Liver (tissue), 9 donors: Measurements from ENCODE around the gene DEGS2. TPM values are rescaled to one million over a fixed set of nuclear protein-coding genes. Genes with fewer than 3 reads are reported as not detected.

Experiments
- DNase-seq: peaks from one replicate; pipeline ENCODE4 v3.0.0-alpha.2; 2017; ENCODE audit warnings: low spot score
- H3K27ac ChIP-seq, 2 donors: one replicate each; pipeline ENCODE4 v1.7.0; 2013; ENCODE audit warnings: inconsistent platforms in 2 of 2, low read length in 2 of 2, control low read depth in 1 of 2, low read depth in 1 of 2, mild to moderate bottlenecking in 1 of 2
- H3K27me3 ChIP-seq, 4 donors: one replicate each; pipeline versions ENCODE4 v1.6.1 to v1.7.0; 2013; ENCODE audit warnings: low read length in 3 of 4, inconsistent platforms in 1 of 4, mild to moderate bottlenecking in 1 of 4, moderate library complexity in 1 of 4; ENCODE audit not compliant: control insufficient read depth in 4 of 4, insufficient read depth in 4 of 4
- H3K36me3 ChIP-seq, 4 donors: one replicate each; pipeline versions ENCODE4 v1.6.1 to v1.7.0; 2013; ENCODE audit warnings: low read length in 3 of 4, mild to moderate bottlenecking in 3 of 4, low read depth in 1 of 4, moderate library complexity in 1 of 4; ENCODE audit not compliant: control insufficient read depth in 4 of 4, insufficient read depth in 3 of 4
- H3K4me1 ChIP-seq, 4 donors: one replicate each; pipeline versions ENCODE4 v1.6.1 to v1.7.0; 2013; ENCODE audit warnings: low read length in 3 of 4, mild to moderate bottlenecking in 3 of 4, moderate library complexity in 1 of 4; ENCODE audit not compliant: control insufficient read depth in 4 of 4, insufficient read depth in 4 of 4
- H3K4me3 ChIP-seq, 3 donors: one replicate each; pipeline versions ENCODE4 v1.6.1 to v1.7.0; 2013; ENCODE audit warnings: low read length in 3 of 3, control low read depth in 1 of 3, low read depth in 1 of 3, mild to moderate bottlenecking in 1 of 3
- H3K9ac ChIP-seq, 2 donors: one replicate each; pipeline ENCODE4 v1.7.0; 2013; ENCODE audit warnings: low read length in 2 of 2, mild to moderate bottlenecking in 2 of 2, moderate library complexity in 2 of 2, control low read depth in 1 of 2, low read depth in 1 of 2
- H3K9me3 ChIP-seq, 4 donors: one replicate each; pipeline versions ENCODE4 v1.6.1 to v1.7.0; 2013; ENCODE audit warnings: low read length in 3 of 4; ENCODE audit not compliant: control insufficient read depth in 4 of 4
- EGR1 ChIP-seq, 2 donors: IDR thresholded peaks; 2 replicates each; pipeline ENCODE4 v1.6.1; 2016 to 2018; ENCODE audit warnings: antibody characterized with exemption in 2 of 2, low read depth in 2 of 2
- FOXA1 ChIP-seq: IDR thresholded peaks from 2 replicates; pipeline ENCODE4 v1.6.1; 2016; ENCODE audit warnings: antibody characterized with exemption
- FOXA2 ChIP-seq: IDR thresholded peaks from 2 replicates; pipeline ENCODE4 v1.6.1; 2016; ENCODE audit warnings: antibody characterized with exemption
- GABPA ChIP-seq, 2 donors: IDR thresholded peaks in 1 of 2; conservative IDR thresholded peaks in 1 of 2; 2 replicates each; pipeline ENCODE4 v1.6.1; 2016; ENCODE audit warnings: antibody characterized with exemption in 2 of 2, mild to moderate bottlenecking in 1 of 2, moderate library complexity in 1 of 2
- HNF4A ChIP-seq, 2 donors: conservative IDR thresholded peaks; 2 replicates each; pipeline ENCODE4 v1.6.1; 2016; ENCODE audit warnings: antibody characterized with exemption in 2 of 2, mild to moderate bottlenecking in 2 of 2
- HNF4G ChIP-seq: IDR thresholded peaks from 2 replicates; pipeline ENCODE4 v1.6.1; 2016; ENCODE audit warnings: antibody characterized with exemption
- JUND ChIP-seq, 2 donors: IDR thresholded peaks; 2 replicates each; pipeline ENCODE4 v1.6.1; 2016; ENCODE audit warnings: antibody characterized with exemption in 2 of 2
- NR2F2 ChIP-seq: IDR thresholded peaks from 2 replicates; pipeline ENCODE4 v1.6.1; 2016; ENCODE audit warnings: antibody characterized with exemption
- RAD21 ChIP-seq, 2 donors: IDR thresholded peaks; 2 replicates each; pipeline ENCODE4 v1.6.1; 2016; ENCODE audit warnings: antibody characterized with exemption in 2 of 2, mild to moderate bottlenecking in 2 of 2
- RXRA ChIP-seq, 2 donors: IDR thresholded peaks; 2 replicates each; pipeline ENCODE4 v1.6.1; 2017 to 2018; ENCODE audit warnings: antibody characterized with exemption in 2 of 2, mild to moderate bottlenecking in 1 of 2
- SP1 ChIP-seq: IDR thresholded peaks from 2 replicates; pipeline ENCODE4 v1.6.1; 2018; ENCODE audit warnings: antibody characterized with exemption, mild to moderate bottlenecking
- TAF1 ChIP-seq: conservative IDR thresholded peaks from 2 replicates; pipeline ENCODE4 v1.6.1; 2016; ENCODE audit warnings: antibody characterized with exemption, mild to moderate bottlenecking
- YY1 ChIP-seq: IDR thresholded peaks from 2 replicates; pipeline ENCODE4 v1.6.1; 2016; ENCODE audit warnings: antibody characterized with exemption, mild to moderate bottlenecking
- WGBS: extraction: QIAGEN DNeasy Blood & Tissue Kit; methylation state at CpG from one replicate; pipeline ENCODE4 v1.1.7; 2013; 5-methylcytosine and 5-hydroxymethylcytosine counted together
- polyA plus RNA-seq, 2 donors: library from polyadenylated mRNA; stranded (reverse) in 1 of 2; unstranded in 1 of 2; fragments of 200-250 nt in 1 of 2; fragments of >200 nt in 1 of 2; fragmentation: Nextera tagmentation in 1 of 2; extraction: Ambion mirVana in 1 of 2; gene quantifications; one replicate each; pipeline versions ENCODE4 v1.2.1 to v1.2.3, GENCODE V29; 2013 to 2015
- total RNA-seq, 2 donors: library from RNA; depleted of rRNA; stranded (reverse); fragments of >200 nt; gene quantifications; one replicate each; pipeline ENCODE4 v1.2.3, GENCODE V29; 2014
- TF ChIP-seq, protein P1 (sequence below): IDR thresholded peaks from 2 replicates; pipeline ENCODE4 v1.6.1; 2016; ENCODE audit warnings: antibody characterized with exemption
- TF ChIP-seq, protein P2 (sequence below): IDR thresholded peaks from 2 replicates; pipeline ENCODE4 v1.6.1; 2016; ENCODE audit warnings: antibody characterized with exemption
- TF ChIP-seq, protein P3 (sequence below): IDR thresholded peaks from 2 replicates; pipeline ENCODE4 v1.6.1; 2016; ENCODE audit warnings: antibody characterized with exemption, mild to moderate bottlenecking
- TF ChIP-seq, protein P4 (sequence below): fragments of 150-350 bp; IDR thresholded peaks from 2 replicates; pipeline ENCODE4 v1.5.1; 2017; ENCODE audit warnings: improper control_type of control experiment, low read depth, low read length; ENCODE audit not compliant: missing input control
- TF ChIP-seq, protein P5 (sequence below): IDR thresholded peaks from 2 replicates; pipeline ENCODE4 v1.6.1; 2016; ENCODE audit warnings: antibody characterized with exemption
- donor health status: healthy.
- donor health status: healthy.
- donor health status: healthy.
- donor health status: healthy.
- donor health status: healthy.

DEGS2 gene
- total and polyA plus RNA-seq, 4 donors: 0.13 to 0.42 (median 0.27) TPM

DNA sequence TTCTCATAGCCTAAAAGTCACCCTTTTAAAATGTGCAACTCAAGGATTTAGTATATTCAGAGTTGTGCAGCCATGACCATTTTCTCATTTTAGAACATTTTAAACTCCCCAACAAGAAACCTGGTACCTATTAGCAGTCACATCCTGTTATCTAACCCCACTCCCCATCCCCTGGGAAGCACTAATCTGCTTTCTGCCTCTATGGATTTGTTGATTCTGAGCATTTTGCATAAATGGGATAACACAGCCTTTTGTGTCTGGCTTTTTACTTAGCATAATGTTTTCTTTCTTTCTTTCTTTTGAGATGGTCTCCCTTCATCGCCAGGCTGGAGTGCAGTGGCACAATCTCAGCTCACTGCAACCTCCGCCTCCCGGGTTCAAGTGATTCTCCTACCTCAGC is 40.9 kb upstream of the DEGS2 start (continued):
- TF ChIP-seq, protein P1, sequence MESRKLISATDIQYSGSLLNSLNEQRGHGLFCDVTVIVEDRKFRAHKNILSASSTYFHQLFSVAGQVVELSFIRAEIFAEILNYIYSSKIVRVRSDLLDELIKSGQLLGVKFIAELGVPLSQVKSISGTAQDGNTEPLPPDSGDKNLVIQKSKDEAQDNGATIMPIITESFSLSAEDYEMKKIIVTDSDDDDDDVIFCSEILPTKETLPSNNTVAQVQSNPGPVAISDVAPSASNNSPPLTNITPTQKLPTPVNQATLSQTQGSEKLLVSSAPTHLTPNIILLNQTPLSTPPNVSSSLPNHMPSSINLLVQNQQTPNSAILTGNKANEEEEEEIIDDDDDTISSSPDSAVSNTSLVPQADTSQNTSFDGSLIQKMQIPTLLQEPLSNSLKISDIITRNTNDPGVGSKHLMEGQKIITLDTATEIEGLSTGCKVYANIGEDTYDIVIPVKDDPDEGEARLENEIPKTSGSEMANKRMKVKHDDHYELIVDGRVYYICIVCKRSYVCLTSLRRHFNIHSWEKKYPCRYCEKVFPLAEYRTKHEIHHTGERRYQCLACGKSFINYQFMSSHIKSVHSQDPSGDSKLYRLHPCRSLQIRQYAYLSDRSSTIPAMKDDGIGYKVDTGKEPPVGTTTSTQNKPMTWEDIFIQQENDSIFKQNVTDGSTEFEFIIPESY: no peak
- TF ChIP-seq EGR1 (IDR thresholded peaks at IDR 0.05; ENCODE audit: low read depth in 2 of 2) (no peak), FOXA2 (no peak)

DNA sequence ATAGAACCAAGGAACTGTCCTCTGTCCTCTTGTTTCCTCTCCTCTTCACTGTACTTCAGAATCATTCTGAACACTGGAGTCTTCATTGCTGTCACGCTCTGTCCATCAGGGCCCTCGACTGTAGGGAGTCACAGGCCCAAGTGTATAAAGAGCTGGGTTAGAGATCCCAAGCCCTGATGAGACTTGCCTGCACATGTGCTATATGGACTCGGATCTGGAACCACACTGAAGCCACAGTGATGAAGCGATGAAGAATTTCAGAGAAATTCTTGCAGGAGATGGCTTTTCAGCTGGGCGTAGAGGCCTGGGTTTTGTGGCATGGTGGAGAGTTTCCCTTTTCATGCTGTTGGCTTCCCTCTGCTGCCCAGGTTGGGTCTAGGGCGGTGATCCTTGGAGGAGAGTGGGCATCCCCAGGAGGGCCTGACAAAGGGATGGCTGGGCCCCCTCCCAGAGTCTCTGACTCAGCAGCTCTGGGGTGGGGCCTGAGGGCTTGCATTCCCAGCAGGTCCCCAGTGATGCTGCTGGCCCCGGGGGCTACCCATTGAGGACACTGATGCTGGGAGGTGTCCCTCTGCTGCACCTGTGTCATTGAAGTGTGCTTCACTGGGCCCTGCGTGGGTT is 39.9 kb upstream of the DEGS2 start:
- no peak for DNase-seq
- Histone ChIP-seq H3K4me1 (peaks cover 0 to 6% (median 2%) of the 10 kb centered on the region in 4 donors), H3K4me3 (no peak overlapping the region), H3K9ac (no peak overlapping the region), H3K36me3 (no peaks in the 10 kb centered on the region), H3K27me3 (no peaks in the 10 kb centered on the region), H3K27ac (no peak overlapping the region), H3K9me3 (no peaks in the 10 kb centered on the region)
- 95% methylated on average over 8 of the region's 8 CpGs for WGBS
- TF ChIP-seq SP1: no peak
- no peak for TF ChIP-seq HNF4G
- TF ChIP-seq NR2F2: no peak
- no peak for TF ChIP-seq RXRA (IDR thresholded peaks at IDR 0.05)
- TF ChIP-seq, protein P2, sequence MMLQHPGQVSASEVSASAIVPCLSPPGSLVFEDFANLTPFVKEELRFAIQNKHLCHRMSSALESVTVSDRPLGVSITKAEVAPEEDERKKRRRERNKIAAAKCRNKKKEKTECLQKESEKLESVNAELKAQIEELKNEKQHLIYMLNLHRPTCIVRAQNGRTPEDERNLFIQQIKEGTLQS: no peak
- no peak for TF ChIP-seq EGR1 (IDR thresholded peaks at IDR 0.05; ENCODE audit: low read depth in 2 of 2)
- TF ChIP-seq JUND (IDR thresholded peaks at IDR 0.05): no peak
- TF ChIP-seq, protein P3, sequence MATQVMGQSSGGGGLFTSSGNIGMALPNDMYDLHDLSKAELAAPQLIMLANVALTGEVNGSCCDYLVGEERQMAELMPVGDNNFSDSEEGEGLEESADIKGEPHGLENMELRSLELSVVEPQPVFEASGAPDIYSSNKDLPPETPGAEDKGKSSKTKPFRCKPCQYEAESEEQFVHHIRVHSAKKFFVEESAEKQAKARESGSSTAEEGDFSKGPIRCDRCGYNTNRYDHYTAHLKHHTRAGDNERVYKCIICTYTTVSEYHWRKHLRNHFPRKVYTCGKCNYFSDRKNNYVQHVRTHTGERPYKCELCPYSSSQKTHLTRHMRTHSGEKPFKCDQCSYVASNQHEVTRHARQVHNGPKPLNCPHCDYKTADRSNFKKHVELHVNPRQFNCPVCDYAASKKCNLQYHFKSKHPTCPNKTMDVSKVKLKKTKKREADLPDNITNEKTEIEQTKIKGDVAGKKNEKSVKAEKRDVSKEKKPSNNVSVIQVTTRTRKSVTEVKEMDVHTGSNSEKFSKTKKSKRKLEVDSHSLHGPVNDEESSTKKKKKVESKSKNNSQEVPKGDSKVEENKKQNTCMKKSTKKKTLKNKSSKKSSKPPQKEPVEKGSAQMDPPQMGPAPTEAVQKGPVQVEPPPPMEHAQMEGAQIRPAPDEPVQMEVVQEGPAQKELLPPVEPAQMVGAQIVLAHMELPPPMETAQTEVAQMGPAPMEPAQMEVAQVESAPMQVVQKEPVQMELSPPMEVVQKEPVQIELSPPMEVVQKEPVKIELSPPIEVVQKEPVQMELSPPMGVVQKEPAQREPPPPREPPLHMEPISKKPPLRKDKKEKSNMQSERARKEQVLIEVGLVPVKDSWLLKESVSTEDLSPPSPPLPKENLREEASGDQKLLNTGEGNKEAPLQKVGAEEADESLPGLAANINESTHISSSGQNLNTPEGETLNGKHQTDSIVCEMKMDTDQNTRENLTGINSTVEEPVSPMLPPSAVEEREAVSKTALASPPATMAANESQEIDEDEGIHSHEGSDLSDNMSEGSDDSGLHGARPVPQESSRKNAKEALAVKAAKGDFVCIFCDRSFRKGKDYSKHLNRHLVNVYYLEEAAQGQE: no peak
- TF ChIP-seq FOXA1: no peak
- TF ChIP-seq, protein P1: no peak
- TF ChIP-seq HNF4A (conservative IDR thresholded peaks at IDR 0.05): no peak
- TF ChIP-seq TAF1: no peak
- no peak for TF ChIP-seq FOXA2
- TF ChIP-seq, protein P4, sequence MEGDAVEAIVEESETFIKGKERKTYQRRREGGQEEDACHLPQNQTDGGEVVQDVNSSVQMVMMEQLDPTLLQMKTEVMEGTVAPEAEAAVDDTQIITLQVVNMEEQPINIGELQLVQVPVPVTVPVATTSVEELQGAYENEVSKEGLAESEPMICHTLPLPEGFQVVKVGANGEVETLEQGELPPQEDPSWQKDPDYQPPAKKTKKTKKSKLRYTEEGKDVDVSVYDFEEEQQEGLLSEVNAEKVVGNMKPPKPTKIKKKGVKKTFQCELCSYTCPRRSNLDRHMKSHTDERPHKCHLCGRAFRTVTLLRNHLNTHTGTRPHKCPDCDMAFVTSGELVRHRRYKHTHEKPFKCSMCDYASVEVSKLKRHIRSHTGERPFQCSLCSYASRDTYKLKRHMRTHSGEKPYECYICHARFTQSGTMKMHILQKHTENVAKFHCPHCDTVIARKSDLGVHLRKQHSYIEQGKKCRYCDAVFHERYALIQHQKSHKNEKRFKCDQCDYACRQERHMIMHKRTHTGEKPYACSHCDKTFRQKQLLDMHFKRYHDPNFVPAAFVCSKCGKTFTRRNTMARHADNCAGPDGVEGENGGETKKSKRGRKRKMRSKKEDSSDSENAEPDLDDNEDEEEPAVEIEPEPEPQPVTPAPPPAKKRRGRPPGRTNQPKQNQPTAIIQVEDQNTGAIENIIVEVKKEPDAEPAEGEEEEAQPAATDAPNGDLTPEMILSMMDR: no peak
- TF ChIP-seq, protein P5, sequence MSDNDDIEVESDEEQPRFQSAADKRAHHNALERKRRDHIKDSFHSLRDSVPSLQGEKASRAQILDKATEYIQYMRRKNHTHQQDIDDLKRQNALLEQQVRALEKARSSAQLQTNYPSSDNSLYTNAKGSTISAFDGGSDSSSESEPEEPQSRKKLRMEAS: no peak
- no peak for TF ChIP-seq GABPA (IDR thresholded peaks at IDR 0.05 in 1 of 2, conservative IDR thresholded peaks at IDR 0.05 in 1 of 2)
- TF ChIP-seq YY1: no peak
- no peak for TF ChIP-seq RAD21 (IDR thresholded peaks at IDR 0.05)
